Smooth muscle cell (in vitro differentiated cells): ENCODE measurements around the gene LTBP2. TPM values are rescaled to one million over a fixed set of nuclear protein-coding genes. Genes with fewer than 3 reads are reported as not detected.

Source experiments
- DNase-seq: peaks from one replicate; lab custom pipeline; 2025; ENCODE audit not compliant: unreplicated experiment; lab: John Stamatoyannopoulos, UW
- H2AFZ ChIP-seq: fragments of 200-600 bp; sonication (generic); 2 replicates; pipeline ENCODE4 v1.6.0; 2016; ENCODE audit warnings: antibody characterized with exemption, low read depth, mild to moderate bottlenecking
- H3F3A ChIP-seq: fragments of 200-600 bp; sonication (generic); 2 replicates; pipeline ENCODE4 v1.6.0; 2017; ENCODE audit warnings: antibody characterized with exemption, low read depth
- H3K27ac ChIP-seq: fragments of 200-600 bp; sonication (generic); 2 replicates; pipeline ENCODE4 v1.5.1; 2016; ENCODE audit warnings: low read depth, mild to moderate bottlenecking
- H3K27me3 ChIP-seq: fragments of 200-600 bp; sonication (generic); 2 replicates; pipeline ENCODE4 v1.6.1; 2016; ENCODE audit warnings: low read depth, mild to moderate bottlenecking
- H3K36me3 ChIP-seq: fragments of 200-600 bp; sonication (generic); 2 replicates; pipeline ENCODE4 v1.5.1; 2016; ENCODE audit warnings: low read depth
- H3K4me1 ChIP-seq: fragments of 200-600 bp; sonication (generic); 2 replicates; pipeline ENCODE4 v1.5.1; 2016; ENCODE audit warnings: low read depth
- H3K4me2 ChIP-seq: fragments of 200-600 bp; sonication (generic); 2 replicates; pipeline ENCODE4 v1.6.0; 2016; ENCODE audit warnings: mild to moderate bottlenecking
- H3K4me3 ChIP-seq: fragments of 200-600 bp; sonication (generic); 2 replicates; pipeline ENCODE4 v1.5.1; 2016; ENCODE audit warnings: mild to moderate bottlenecking
- H3K79me2 ChIP-seq: fragments of 200-600 bp; sonication (generic); 2 replicates; pipeline ENCODE4 v1.6.0; 2016; ENCODE audit warnings: low read depth, mild to moderate bottlenecking
- H3K9ac ChIP-seq: fragments of 200-600 bp; sonication (generic); 2 replicates; pipeline ENCODE4 v1.6.0; 2016; ENCODE audit warnings: low read depth
- H3K9me3 ChIP-seq: fragments of 200-600 bp; sonication (generic); replicated peaks from 2 replicates; pipeline ENCODE4 v1.5.1; 2016; ENCODE audit warnings: low read depth
- H4K20me1 ChIP-seq: fragments of 200-600 bp; sonication (generic); 2 replicates; pipeline ENCODE4 v1.6.0; 2016; ENCODE audit warnings: low read depth
- WGBS: methylation state at CpG from one replicate; pipeline ENCODE4 v1.1.7; 2016; ENCODE audit warnings: low lambda C conversion rate; 5-methylcytosine and 5-hydroxymethylcytosine counted together
- polyA plus RNA-seq: library from polyadenylated mRNA; unstranded; fragments of >200 nt; fragmentation: Nextera tagmentation; extraction: Ambion mirVana; gene quantifications from 2 replicates; pipeline ENCODE4 v1.2.1, GENCODE V29; 2016
- total RNA-seq: library from RNA; depleted of rRNA; stranded (reverse); fragments of >200 nt; gene quantifications from 2 replicates; pipeline ENCODE4 v1.2.3, GENCODE V29; 2014
- TF ChIP-seq, protein P1 (sequence below): fragments of 200-600 bp; sonication (generic); IDR thresholded peaks from 2 replicates; pipeline ENCODE4 v1.5.1; 2017; ENCODE audit warnings: borderline replicate concordance, mild to moderate bottlenecking, antibody characterized with exemption; ENCODE audit not compliant: insufficient read depth, poor library complexity, severe bottlenecking

Gene LTBP2
- total and polyA plus RNA-seq, 2 experiments from 2014 or later, result 90.1 to 108 TPM

DNA sequence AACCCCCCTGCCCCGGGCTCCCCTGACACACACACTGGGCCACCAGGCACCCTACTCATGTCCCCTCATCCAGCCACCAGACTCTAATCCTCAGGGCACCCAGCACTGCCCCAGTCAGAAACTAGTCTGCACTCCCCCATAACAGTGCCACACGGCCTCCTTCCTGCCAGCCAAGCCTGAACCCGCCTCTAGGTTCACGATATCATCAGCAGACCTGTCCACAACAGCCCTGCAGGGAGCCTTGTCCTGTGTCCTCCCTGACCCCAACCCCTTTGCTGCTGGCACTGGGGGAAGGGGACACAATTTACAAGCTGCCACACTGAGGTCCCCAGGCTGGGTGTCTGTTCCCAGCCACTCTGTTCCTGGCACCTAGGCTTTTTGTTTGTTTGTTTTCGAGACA lies 33.6 kb downstream of the LTBP2 start:
- 83% methylated on average over 5 of the region's 5 CpGs for WGBS
- no peak overlapping the region for H2AFZ ChIP-seq
- H3K4me1 ChIP-seq, result peaks cover 14% of the 10 kb centered on the region

DNA sequence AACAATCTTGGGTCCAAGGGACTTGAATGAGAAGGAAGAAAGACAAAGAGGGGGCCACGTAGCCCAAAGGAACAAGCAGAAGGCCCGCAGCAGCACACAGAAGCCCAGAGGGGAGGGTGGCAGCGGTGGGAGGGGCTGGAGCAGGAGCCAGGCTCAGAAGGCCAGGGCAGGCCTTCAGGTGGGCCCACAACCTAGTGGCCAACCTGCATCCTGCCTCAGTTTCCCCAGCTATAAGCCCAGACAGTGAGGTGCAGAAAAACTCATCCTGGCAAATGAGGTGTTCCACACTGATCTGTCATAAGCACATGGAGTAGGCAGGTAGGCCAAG lies 34.1 kb downstream of the LTBP2 start:
- 100% methylated on average over 3 of the region's 3 CpGs for WGBS
- DNase-seq, result no peak
- peaks cover 20% of the 10 kb centered on the region for H3K4me1 ChIP-seq
- H4K20me1 ChIP-seq, result no peaks in the 10 kb centered on the region
- H3K27me3 ChIP-seq, result no peaks in the 10 kb centered on the region
- H3F3A ChIP-seq, result peaks cover 13% of the 10 kb centered on the region
- no peaks in the 10 kb centered on the region for H3K36me3 ChIP-seq
- no peak overlapping the region for H3K9ac ChIP-seq
- no peak overlapping the region for H3K4me2 ChIP-seq
- TF ChIP-seq, protein P1, sequence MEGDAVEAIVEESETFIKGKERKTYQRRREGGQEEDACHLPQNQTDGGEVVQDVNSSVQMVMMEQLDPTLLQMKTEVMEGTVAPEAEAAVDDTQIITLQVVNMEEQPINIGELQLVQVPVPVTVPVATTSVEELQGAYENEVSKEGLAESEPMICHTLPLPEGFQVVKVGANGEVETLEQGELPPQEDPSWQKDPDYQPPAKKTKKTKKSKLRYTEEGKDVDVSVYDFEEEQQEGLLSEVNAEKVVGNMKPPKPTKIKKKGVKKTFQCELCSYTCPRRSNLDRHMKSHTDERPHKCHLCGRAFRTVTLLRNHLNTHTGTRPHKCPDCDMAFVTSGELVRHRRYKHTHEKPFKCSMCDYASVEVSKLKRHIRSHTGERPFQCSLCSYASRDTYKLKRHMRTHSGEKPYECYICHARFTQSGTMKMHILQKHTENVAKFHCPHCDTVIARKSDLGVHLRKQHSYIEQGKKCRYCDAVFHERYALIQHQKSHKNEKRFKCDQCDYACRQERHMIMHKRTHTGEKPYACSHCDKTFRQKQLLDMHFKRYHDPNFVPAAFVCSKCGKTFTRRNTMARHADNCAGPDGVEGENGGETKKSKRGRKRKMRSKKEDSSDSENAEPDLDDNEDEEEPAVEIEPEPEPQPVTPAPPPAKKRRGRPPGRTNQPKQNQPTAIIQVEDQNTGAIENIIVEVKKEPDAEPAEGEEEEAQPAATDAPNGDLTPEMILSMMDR, result no peak
- H3K79me2 ChIP-seq, result no peaks in the 10 kb centered on the region
- H2AFZ ChIP-seq, result no peak overlapping the region
- no peaks in the 10 kb centered on the region for H3K9me3 ChIP-seq
- no peak overlapping the region for H3K4me3 ChIP-seq
- no peak overlapping the region for H3K27ac ChIP-seq

More for the DNA sequence above, 33.6 kb downstream of the LTBP2 start:
- Histone ChIP-seq H3K9ac (no peak overlapping the region), H3K36me3 (no peaks in the 10 kb centered on the region), H3K79me2 (no peaks in the 10 kb centered on the region), H4K20me1 (no peaks in the 10 kb centered on the region), H3K9me3 (no peaks in the 10 kb centered on the region), H3K27me3 (no peaks in the 10 kb centered on the region), H3K27ac (peak overlapping the region; percentile 80), H3K4me3 (no peak overlapping the region), H3F3A (peaks cover 8% of the 10 kb centered on the region), H3K4me2 (no peak overlapping the region)
- TF ChIP-seq, protein P1, result no peak
- no peak for DNase-seq

DNA sequence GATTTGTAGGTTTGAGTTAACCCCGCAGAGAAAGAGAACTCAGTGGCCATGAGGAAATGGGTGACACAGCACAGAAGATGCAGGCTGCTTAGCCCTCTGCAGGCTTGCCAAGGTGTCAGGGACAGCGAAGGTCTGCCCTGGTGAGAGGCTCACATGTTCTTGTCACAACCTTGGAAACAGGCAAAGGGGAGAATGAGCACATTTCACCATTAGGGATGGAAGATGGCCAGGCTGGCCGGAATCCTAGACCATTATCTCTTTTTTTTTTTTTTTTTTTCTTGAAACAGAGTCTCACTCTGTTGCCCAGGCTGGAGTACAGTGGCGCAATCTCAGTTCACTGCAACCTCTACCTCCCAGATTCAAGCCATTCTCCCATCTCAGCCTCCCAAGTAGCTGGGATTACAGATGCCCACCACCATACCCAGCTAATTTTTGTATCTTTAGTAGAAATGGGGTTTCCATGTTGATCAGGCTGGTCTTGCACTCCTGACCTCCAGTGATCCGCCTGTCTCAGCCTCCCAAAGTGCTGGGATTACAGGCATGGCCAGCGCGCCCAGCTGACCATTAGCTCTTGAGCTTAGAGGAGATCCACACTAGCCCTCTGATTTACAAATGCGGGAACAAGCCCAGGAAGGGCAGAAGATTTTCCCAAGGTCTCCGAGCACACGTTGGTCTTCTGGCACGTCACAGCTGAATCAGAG lies 34.6 kb downstream of the LTBP2 start:
- H3K4me1 ChIP-seq, result peaks cover 25% of the 10 kb centered on the region
- no peaks in the 10 kb centered on the region for H4K20me1 ChIP-seq
- H3K27ac ChIP-seq, result peak overlapping the region; percentile 0
- no peaks in the 10 kb centered on the region for H3K27me3 ChIP-seq
- DNase-seq, result no peak
- 91% methylated on average over 11 of the region's 11 CpGs for WGBS
- H3K4me3 ChIP-seq, result no peak overlapping the region
- peaks cover 13% of the 10 kb centered on the region for H3F3A ChIP-seq
- no peaks in the 10 kb centered on the region for H3K9me3 ChIP-seq
- TF ChIP-seq, protein P1, result no peak
- no peak overlapping the region for H3K9ac ChIP-seq
- no peaks in the 10 kb centered on the region for H3K79me2 ChIP-seq
- no peak overlapping the region for H3K4me2 ChIP-seq
- H2AFZ ChIP-seq, result no peak overlapping the region
- no peaks in the 10 kb centered on the region for H3K36me3 ChIP-seq

DNA sequence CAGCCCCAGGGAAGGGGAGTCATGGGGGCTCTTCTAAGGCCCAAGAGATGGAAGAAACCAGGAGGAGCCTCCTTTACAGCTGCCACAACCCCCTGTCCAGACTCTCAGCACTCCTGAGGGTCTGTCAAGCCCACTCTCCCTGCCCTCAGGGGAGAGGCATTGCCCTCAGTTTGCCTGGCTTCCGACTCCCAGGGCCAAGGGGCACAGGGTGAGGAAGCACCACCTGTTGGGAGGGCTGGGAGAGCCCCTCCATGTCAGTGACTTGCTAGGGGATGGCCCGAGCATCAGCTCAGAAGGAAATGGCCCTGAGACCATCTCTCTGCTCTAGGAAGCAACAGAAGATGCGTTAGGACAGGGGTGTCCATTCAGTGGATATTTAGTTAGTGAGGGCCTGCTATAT lies 36.1 kb downstream of the LTBP2 start:
- no peaks in the 10 kb centered on the region for H4K20me1 ChIP-seq
- no peaks in the 10 kb centered on the region for H3K27me3 ChIP-seq
- no peaks in the 10 kb centered on the region for H3K9me3 ChIP-seq
- H3K36me3 ChIP-seq, result no peaks in the 10 kb centered on the region
- no peaks in the 10 kb centered on the region for H3K79me2 ChIP-seq
- TF ChIP-seq, protein P1, result no peak
- no peak overlapping the region for H2AFZ ChIP-seq
- no peak for DNase-seq
- H3K4me1 ChIP-seq, result peaks cover 29% of the 10 kb centered on the region
- H3K4me3 ChIP-seq, result no peak overlapping the region
- no peak overlapping the region for H3K4me2 ChIP-seq
- H3F3A ChIP-seq, result peaks cover 19% of the 10 kb centered on the region
- H3K9ac ChIP-seq, result no peak overlapping the region
- H3K27ac ChIP-seq, result no peak overlapping the region
- 94% methylated on average over 3 of the region's 3 CpGs for WGBS
